Esophagus (tissue), 2 donors: Measurements from ENCODE around the gene CACNG4. TPM values are rescaled to one million over a fixed set of nuclear protein-coding genes. Genes with fewer than 3 reads are reported as not detected.

Experiments used
- H3K27ac ChIP-seq, 2 donors: one replicate each; pipeline ENCODE4 v1.5.1; 2013; ENCODE audit warnings: low read depth in 2 of 2, mild to moderate bottlenecking in 2 of 2, inconsistent platforms in 1 of 2, low read length in 1 of 2, moderate library complexity in 1 of 2
- H3K27me3 ChIP-seq, 2 donors: one replicate each; pipeline ENCODE4 v1.6.1; 2013; ENCODE audit warnings: low read length in 2 of 2, control low read depth in 1 of 2, mild to moderate bottlenecking in 1 of 2; ENCODE audit not compliant: insufficient read depth in 2 of 2, control insufficient read depth in 1 of 2
- H3K36me3 ChIP-seq, 2 donors: one replicate each; pipeline ENCODE4 v1.6.1; 2013; ENCODE audit warnings: low read length in 1 of 2; ENCODE audit not compliant: control insufficient read depth in 2 of 2, insufficient read depth in 2 of 2
- H3K4me1 ChIP-seq, 2 donors: one replicate each; pipeline ENCODE4 v1.6.1; 2013; ENCODE audit warnings: low read length in 1 of 2; ENCODE audit not compliant: control insufficient read depth in 2 of 2, insufficient read depth in 2 of 2
- H3K4me3 ChIP-seq, 2 donors: one replicate each; pipeline ENCODE4 v1.5.1; 2013; ENCODE audit warnings: low read length in 2 of 2, mild to moderate bottlenecking in 2 of 2, low read depth in 1 of 2, moderate library complexity in 1 of 2
- H3K9me3 ChIP-seq, 2 donors: one replicate each; pipeline ENCODE4 v1.6.1; 2013; ENCODE audit warnings: mild to moderate bottlenecking in 2 of 2, low read depth in 1 of 2, low read length in 1 of 2, moderate library complexity in 1 of 2; ENCODE audit not compliant: control insufficient read depth in 2 of 2, insufficient read depth in 1 of 2
- WGBS, 2 donors: extraction: QIAGEN DNeasy Blood & Tissue Kit; methylation state at CpG; one replicate each; pipeline ENCODE4 v1.1.7; 2013; 5-methylcytosine and 5-hydroxymethylcytosine counted together
- polyA plus RNA-seq, 2 donors: library from polyadenylated mRNA; stranded (reverse); fragments of 200-250 nt; gene quantifications; one replicate each; pipeline ENCODE4 v1.2.3, GENCODE V29; 2013
- donor health status: healthy with polysubstance abuse.
- donor health status: Bipolar disorder and iron deficiency.

CACNG4 gene
- polyA plus RNA-seq, 2 donors, result 0.18 to 0.29 TPM

GRCh38 chr17:66928949-66929348 lies 35.6 kb upstream of the CACNG4 start:
- Histone ChIP-seq H3K27me3 (no peaks in the 10 kb centered on the region), H3K4me1 (peaks cover 0 to 2% of the 10 kb centered on the region in 2 donors), H3K36me3 (no peaks in the 10 kb centered on the region), H3K4me3 (no peak overlapping the region), H3K27ac (no peak overlapping the region), H3K9me3 (no peaks in the 10 kb centered on the region)
- WGBS, 2 donors, result 81 to 84% methylated on average over 5 of the region's 5 CpGs

GRCh38 chr17:66929591-66929990 lies 34.9 kb upstream of the CACNG4 start:
- Histone ChIP-seq H3K27me3 (no peaks in the 10 kb centered on the region), H3K4me3 (no peak overlapping the region), H3K4me1 (peaks cover 0 to 2% of the 10 kb centered on the region in 2 donors), H3K36me3 (no peaks in the 10 kb centered on the region), H3K27ac (no peak overlapping the region), H3K9me3 (no peaks in the 10 kb centered on the region)
- 17 to 33% methylated on average over 1 of the region's 1 CpG for WGBS, 2 donors

- no peaks in the 10 kb centered on the region for H3K9me3 ChIP-seq
- no peaks in the 10 kb centered on the region for H3K36me3 ChIP-seq
- H3K4me1 ChIP-seq, result peaks cover 0 to 2% of the 10 kb centered on the region in 2 donors
- no peak overlapping the region for H3K4me3 ChIP-seq
- WGBS, 2 donors, result 62 to 65% methylated on average over 3 of the region's 3 CpGs
- H3K27me3 ChIP-seq, result no peaks in the 10 kb centered on the region
- no peak overlapping the region for H3K27ac ChIP-seq
Observed at GRCh38 chr17:66930933-66931332, 33.6 kb upstream of the CACNG4 start.

GRCh38 chr17:66932311-66932710 lies 32.2 kb upstream of the CACNG4 start:
- whole genome bisulfite sequencing, 2 donors, result 58 to 65% methylated on average over 2 of the region's 2 CpGs

GRCh38 chr17:66934040-66934439 lies 30.5 kb upstream of the CACNG4 start:
- WGBS, 2 donors, result 63 to 65% methylated on average over 2 of the region's 2 CpGs
- peaks cover 0 to 2% of the 10 kb centered on the region in 2 donors for H3K4me1 ChIP-seq
- H3K36me3 ChIP-seq, result no peaks in the 10 kb centered on the region

More at GRCh38 chr17:66932311-66932710, 32.2 kb upstream of the CACNG4 start:
- no peak overlapping the region for H3K27ac ChIP-seq
- peaks cover 0 to 2% of the 10 kb centered on the region in 2 donors for H3K4me1 ChIP-seq
- H3K4me3 ChIP-seq, result no peak overlapping the region
- peaks cover 0 to 2% of the 10 kb centered on the region in 2 donors for H3K9me3 ChIP-seq
- no peaks in the 10 kb centered on the region for H3K36me3 ChIP-seq
- no peaks in the 10 kb centered on the region for H3K27me3 ChIP-seq

GRCh38 chr17:66935717-66936116 lies 28.8 kb upstream of the CACNG4 start:
- H3K4me1 ChIP-seq, result peaks cover 0 to 2% of the 10 kb centered on the region in 2 donors
- H3K36me3 ChIP-seq, result no peaks in the 10 kb centered on the region
- H3K27ac ChIP-seq, result no peak overlapping the region
- H3K9me3 ChIP-seq, result peaks cover 0 to 2% of the 10 kb centered on the region in 2 donors
- H3K4me3 ChIP-seq, result no peak overlapping the region
- H3K27me3 ChIP-seq, result no peaks in the 10 kb centered on the region
- 92 to 94% methylated on average over 2 of the region's 2 CpGs for WGBS, 2 donors

More at GRCh38 chr17:66934040-66934439, 30.5 kb upstream of the CACNG4 start:
- Histone ChIP-seq H3K9me3 (peaks cover 0 to 2% of the 10 kb centered on the region in 2 donors), H3K27me3 (no peaks in the 10 kb centered on the region), H3K4me3 (no peak overlapping the region), H3K27ac (no peak overlapping the region)

- H3K4me3 ChIP-seq, result no peak overlapping the region
- H3K27me3 ChIP-seq, result no peaks in the 10 kb centered on the region
- no peaks in the 10 kb centered on the region for H3K4me1 ChIP-seq
- H3K36me3 ChIP-seq, result no peaks in the 10 kb centered on the region
- H3K27ac ChIP-seq, result no peak overlapping the region
- WGBS, 2 donors, result 71 to 72% methylated on average over 10 of the region's 10 CpGs
- H3K9me3 ChIP-seq, result peaks cover 0 to 5% of the 10 kb centered on the region in 2 donors
Observed at GRCh38 chr17:66938656-66939055, 25.9 kb upstream of the CACNG4 start.

- Histone ChIP-seq H3K4me1 (no peaks in the 10 kb centered on the region), H3K27ac (no peak overlapping the region), H3K9me3 (peaks cover 0 to 5% of the 10 kb centered on the region in 2 donors), H3K4me3 (no peak overlapping the region), H3K36me3 (no peaks in the 10 kb centered on the region), H3K27me3 (no peaks in the 10 kb centered on the region)
- 80 to 83% methylated on average over 12 of the region's 12 CpGs for WGBS, 2 donors
Observed at GRCh38 chr17:66939461-66940114, 24.9 kb upstream of the CACNG4 start.

GRCh38 chr17:66941249-66941648 lies 23.3 kb upstream of the CACNG4 start:
- no peaks in the 10 kb centered on the region for H3K36me3 ChIP-seq
- WGBS, 2 donors, result 88% methylated on average over 3 of the region's 3 CpGs
- H3K4me3 ChIP-seq, result no peak overlapping the region
- no peak overlapping the region for H3K27ac ChIP-seq
- no peaks in the 10 kb centered on the region for H3K27me3 ChIP-seq
- H3K4me1 ChIP-seq, result peaks cover 2% of the 10 kb centered on the region in 2 donors
- H3K9me3 ChIP-seq, result peaks cover 0 to 5% of the 10 kb centered on the region in 2 donors
